GM11168 (cell line): ENCODE results near the gene RNF6.
"Not testable (repeated sequence)": the region's sequence is repeated elsewhere in the genome, so short reads cannot be mapped to it uniquely, and the experiment has no call there.

Experiments
- in situ Hi-C: fragments of 300-500 bp; cut with MboI; formaldehyde crosslinking; loops from one replicate; pipeline ENCODE4 v1.12.0; 2022; ENCODE audit warnings: low sequenced_read_pairs; ENCODE audit not compliant: unreplicated experiment

RNF6 gene

DNA sequence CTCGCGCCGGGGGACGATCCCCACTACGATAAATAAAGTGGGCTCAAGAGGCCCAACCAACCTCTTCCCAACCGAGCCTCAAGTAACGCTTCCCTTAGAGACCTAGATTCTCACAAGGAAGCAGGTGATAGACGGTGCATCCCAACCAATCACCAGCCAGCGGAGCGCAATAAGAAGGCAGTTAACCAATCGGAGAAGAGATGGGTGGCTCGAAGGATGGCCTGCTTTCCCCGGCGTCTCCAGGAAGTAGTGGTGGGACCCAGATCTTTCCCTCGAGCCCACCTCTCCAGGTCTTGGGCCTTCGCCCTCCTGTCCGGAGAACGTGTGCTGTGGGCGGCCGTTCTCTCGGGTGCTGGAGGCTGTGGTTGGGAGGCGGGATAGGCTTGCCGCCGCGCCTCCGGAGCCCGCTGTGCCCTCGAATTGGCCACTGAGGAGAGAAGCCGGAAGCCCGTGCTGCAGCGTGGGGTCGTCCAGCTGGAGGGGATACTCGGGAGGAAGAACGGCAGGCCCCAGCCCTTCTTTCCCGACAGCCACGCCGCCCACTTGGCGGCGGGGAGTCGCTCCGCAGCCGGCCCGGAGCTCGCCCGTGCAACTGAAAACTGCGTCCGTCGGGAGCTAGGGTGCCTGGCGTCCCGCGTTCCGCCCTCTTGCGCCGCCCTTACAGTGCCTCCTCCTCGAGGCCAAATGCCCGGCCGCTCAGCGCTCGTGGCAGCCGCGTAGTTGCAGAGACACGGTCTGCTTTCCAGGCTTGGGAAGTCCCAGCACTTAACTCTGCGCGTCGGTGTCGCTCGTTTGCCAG is at the start of gene RNF6:
Gene RNF6 (minus strand): TSS at position 594 of the 799 bp plus-strand sequence. CDS start 2,665 bp downstream, outside the sequence.
- in situ Hi-C loops: no loop called here

DNA sequence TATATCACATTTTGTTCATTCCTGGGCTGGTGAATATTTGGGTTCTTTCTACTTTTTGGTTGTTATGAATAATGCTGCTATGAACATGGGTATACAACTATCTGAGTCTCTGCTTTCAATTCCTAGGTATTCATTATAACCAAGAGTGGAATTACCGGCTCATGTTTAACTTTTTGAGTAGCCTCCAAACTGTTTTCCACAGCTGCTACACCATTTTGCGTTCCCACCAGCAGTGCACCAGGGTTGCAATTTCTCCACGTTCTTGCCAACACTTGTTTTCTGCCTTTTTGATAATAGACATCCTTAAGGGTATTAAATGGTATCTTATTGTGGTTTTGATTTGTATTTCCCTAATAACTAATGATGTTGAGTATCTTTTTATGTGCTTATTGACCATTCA is 48.6 kb upstream of the RNF6 start:
- in situ Hi-C loops: no loop called here

GRCh38 chr13:26266311-26266710 is 44.2 kb upstream of the RNF6 start:
- in situ Hi-C loops: no loop called here

DNA sequence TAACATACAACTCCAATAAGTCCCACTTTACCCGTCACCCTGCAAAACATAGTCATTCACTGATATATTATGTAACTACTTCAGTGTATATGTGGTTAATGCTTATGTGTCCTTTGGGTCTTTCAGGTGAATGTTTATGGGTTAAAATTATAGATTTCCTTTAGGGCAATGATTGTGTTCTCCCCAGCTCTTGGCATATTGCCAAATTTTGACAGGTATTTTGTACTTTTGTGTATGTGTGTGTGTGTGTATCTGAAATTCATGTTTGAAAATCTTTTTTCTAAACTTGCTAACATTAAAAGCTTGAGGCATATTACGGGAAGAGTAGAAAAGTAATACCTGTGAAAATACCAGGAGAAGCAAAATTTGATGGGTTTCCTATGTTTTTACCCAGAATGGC is 40.0 kb upstream of the RNF6 start:
- in situ Hi-C loops: no loop called here

GRCh38 chr13:26259634-26260033 is 37.5 kb upstream of the RNF6 start:
- in situ Hi-C loops: no loop called here

- in situ Hi-C loops: no loop called here
Measured at GRCh38 chr13:26257049-26257448, 34.9 kb upstream of the RNF6 start.

- in situ Hi-C loops: no loop called here
Measured at GRCh38 chr13:26255691-26256277, 33.7 kb upstream of the RNF6 start.

GRCh38 chr13:26255115-26255514 is 33.0 kb upstream of the RNF6 start:
- in situ Hi-C loops: no loop called here

DNA sequence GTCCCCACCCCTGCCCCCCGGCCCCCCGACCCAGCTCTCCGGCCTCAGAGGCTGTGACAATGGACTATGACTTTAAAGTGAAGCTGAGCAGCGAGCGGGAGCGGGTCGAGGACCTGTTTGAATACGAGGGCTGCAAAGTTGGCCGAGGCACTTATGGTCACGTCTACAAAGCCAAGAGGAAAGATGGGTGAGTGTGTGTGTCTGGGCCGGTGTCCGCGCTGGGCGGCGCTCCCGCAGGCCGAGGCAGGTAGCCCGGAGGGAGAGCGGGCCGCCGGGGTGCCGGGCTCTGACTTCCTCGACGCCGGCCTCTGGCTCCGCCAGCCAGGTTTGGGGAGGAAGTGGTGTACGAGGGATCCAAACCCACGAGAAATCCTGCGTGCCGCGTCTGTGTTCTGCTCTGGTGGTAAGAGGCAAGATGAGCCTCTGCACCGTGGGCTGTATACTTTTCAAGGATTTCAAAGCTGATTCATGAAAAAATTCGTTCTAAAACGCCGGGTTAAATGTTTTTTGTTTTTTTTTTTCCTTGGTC is 32.5 kb upstream of the RNF6 start:
- in situ Hi-C loops: no loop called here

GRCh38 chr13:26253787-26254582 is 31.9 kb upstream of the RNF6 start, which contains the start of gene CDK8:
TSS of gene CDK8 (plus strand) at chr13:26254129. CDS start at chr13:26254642, 513 bp downstream.
- in situ Hi-C loops: no loop called here

DNA sequence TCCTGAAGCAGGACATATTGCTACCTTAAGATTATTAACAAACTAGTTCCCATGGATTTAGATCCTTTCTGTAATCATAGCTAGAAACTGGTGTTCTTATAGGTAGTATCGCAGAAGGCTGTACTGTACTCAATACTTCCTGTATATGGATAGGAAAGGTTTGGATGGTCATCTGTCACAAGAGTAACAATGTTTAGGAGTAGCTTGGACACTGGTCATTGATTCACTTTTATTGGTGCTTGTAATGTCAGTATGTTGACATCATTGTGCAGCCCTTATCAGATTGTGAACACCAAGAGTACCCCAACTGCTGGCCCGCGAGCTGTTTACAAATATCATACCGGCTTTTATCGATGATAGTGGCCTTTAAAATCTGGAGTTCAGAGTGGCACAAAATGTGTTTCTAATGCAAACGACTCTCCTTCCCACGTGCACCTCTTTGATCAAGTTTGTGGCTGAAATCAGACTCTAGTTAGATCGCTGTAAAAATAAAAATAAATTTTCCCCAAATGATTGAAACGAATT is 31.2 kb upstream of the RNF6 start:
- in situ Hi-C loops: no loop called here

- in situ Hi-C loops: not testable (repeated sequence)
Measured at GRCh38 chr13:26252006-26252405, 29.9 kb upstream of the RNF6 start.

DNA sequence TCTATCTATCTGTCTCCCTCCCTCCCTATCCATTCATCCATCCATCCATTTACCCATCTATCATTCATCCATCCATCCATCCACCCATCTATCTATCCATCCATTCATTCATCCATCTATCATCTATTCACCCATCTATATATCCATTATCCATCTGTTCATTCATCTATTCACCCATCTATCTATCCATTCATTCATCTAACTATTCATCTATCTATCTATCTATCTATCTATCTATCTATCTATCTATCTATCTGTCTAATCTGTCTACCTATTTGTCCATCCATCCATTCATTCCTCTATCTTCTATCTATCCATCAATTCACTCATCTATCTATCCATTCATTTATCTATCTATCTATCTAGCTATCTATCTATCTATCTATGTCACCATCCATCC is 27.4 kb upstream of the RNF6 start:
- in situ Hi-C loops: no loop called here

DNA sequence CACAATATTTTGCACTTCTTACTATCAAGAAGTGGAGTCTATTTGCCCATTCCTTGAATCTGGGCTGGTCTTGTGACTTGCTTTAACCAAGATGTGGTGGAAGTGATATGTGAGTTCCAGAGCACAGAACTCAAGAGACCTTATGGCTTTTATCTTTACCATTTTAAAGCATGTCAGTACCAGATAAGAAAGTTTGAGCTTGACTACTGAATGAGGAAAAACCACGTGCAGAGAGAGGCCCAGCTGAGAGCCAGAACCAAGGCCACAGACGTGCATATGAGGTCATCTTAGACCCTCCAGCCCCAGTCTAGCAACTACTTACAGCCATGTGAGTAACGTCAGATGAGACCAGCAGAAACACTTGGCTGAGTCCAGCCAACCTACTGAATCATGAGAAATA is 25.5 kb upstream of the RNF6 start:
- in situ Hi-C loops: no loop called here

DNA sequence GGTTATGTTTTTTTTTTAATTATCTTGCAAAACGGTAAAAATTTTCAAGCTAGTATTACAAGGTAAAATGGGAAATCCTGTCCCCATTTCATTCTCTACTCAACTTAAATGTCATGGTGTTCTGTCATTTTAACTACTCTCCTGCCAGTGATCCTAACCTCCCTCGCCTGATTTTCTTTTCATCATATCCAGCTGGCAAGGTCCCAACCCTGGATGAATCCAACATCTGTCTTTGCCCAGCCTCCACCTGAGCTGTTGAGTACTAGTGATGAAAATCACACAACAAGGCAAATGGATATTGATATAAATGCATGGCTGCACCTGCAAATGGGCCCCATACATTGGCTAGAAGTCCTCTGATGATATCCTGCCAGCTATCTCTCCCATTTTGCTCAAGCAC is 24.9 kb upstream of the RNF6 start:
- in situ Hi-C loops: no loop called here

DNA sequence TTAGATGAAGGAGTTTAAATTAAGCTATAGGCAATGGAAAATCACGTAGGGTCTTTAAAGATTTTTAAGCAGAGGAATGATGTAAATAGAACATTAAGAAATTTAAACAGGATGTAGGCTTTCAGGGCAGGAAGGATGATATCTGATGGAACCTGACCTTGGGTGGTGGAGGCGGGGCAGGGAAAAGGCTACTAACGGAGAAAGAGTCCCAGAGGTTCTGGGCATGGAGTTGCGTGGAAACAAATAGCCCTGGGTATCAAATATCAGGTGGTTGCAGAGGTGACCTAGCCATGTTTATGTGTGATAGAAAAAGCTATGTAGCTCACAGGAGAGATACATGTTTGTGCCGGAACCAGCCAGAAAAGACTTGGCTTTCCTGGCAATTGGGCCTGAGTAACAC is 24.0 kb upstream of the RNF6 start:
- in situ Hi-C loops: no loop called here

- in situ Hi-C loops: no loop called here
Measured at GRCh38 chr13:26236296-26236695, 14.2 kb upstream of the RNF6 start.

DNA sequence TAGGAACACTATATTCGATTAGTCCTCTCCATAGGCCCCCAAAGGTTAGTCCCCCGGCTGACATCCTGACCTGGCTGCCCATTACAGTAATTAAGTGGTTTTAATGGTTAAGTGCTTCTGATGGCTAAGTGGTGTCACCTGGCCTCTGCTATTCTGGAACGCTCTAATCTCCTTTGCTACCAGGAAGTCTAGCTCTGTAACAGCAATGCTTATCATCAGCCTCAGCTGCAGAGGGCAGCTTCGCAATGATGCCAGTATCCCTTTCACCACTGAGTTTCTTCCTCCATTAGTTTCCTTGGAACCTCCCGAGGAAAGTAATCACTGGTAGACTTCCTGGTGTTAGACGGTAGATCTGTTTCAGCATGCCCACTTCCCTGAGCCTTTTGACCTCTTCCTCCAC is 8.6 kb upstream of the RNF6 start:
- in situ Hi-C loops: no loop called here

GRCh38 chr13:26229080-26229615 is 7.0 kb upstream of the RNF6 start:
- in situ Hi-C loops: no loop called here

DNA sequence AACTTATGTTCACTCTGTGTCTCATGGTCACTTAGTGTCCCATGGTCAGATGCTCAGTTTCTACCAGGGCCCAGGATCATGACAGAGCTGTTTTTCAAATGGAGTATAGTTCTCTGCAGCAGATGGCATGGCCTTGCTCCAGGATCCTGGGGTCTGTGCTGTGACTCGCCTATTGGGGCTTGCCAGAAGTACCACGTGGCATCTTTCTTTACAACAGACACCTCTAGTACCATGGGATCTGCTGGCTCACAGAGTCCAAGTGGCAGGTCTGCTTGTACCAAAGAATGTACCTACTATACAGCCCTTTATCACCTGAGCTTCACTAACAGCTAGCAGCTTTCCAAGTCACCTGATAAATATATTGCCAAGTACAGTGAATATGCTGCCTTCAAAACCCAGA is 6.0 kb upstream of the RNF6 start:
- in situ Hi-C loops: no loop called here
